Measurements from ENCODE around the gene BMPR1B. TPM values are rescaled to one million over a fixed set of nuclear protein-coding genes. Genes with fewer than 3 reads are reported as not detected.
"Not testable (repeated sequence)": the region's sequence is repeated elsewhere in the genome, so short reads cannot be mapped to it uniquely, and the experiment has no call there.

Gene BMPR1B
- total RNA-seq, 1 experiment from 2014 or later: 0.07 TPM

DNA sequence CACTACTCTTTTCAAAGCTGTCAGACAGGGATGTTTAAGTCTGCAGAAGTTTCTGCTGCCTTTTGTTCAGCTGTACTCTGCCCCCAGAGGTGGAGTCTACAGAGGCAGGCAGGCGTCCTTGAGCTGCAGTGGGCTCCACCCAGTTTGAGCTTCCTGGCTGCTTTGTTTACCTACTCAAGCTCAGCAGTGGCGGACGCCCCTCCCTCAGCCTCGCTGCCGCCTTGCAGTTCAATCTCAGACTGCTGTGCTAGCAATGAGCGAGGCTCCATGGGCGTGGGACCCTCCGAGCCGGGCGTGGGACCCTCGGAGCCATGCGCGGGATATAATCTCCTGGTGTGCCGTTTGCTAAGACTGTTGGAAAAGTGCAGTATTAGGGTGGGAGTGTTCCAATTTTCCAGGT, 381.7 kb downstream of the BMPR1B start:
- DNase-seq (ENCODE audit: low read depth): not testable (repeated sequence)

- peak; percentile 1 for DNase-seq (ENCODE audit: low read depth)
Measured at GRCh38 chr4:95141361-95141760, 383.6 kb downstream of the BMPR1B start.

GRCh38 chr4:95142932-95143331, 385.2 kb downstream of the BMPR1B start:
- no peak for DNase-seq (ENCODE audit: low read depth)

- DNase-seq (ENCODE audit: low read depth): no peak
Measured at GRCh38 chr4:95151255-95151654, 393.5 kb downstream of the BMPR1B start.

- no peak for DNase-seq (ENCODE audit: low read depth)
Measured at GRCh38 chr4:95153182-95153581, 395.4 kb downstream of the BMPR1B start.

DNA sequence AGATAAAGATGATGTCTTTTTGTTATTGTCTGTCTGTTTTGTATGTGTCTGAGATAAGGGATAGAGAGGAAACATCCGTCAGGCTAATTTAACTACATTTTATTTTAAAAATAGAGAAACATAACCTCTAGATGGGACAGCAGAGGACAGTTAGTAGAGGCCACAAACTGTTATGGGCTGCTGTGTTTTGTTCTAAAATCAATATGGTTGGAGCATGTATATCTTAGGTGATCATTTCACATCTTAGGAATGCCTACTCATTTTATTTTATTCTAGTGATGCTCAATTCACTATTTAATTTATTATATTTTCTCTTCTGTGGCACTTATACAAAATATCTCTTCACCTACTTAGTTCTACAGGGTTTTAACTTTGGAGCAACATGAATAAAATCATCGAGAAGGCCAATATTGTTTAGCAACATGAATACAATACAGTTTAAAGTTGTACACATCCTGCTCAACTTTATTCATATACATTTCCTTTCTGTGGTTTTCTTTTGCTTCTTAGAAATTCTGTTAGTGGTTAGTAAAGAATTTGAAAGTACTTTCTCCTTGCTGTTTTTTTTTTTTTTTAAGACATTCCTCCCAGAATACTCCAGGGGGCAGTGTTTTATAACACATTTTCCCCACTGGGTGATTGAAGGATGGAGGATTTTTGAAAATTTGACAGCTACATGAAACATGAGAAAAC, 398.1 kb downstream of the BMPR1B start:
- DNase-seq (ENCODE audit: low read depth): peak; percentile 21

GRCh38 chr4:95156452-95156765, 398.7 kb downstream of the BMPR1B start:
- no peak for DNase-seq (ENCODE audit: low read depth)

DNA sequence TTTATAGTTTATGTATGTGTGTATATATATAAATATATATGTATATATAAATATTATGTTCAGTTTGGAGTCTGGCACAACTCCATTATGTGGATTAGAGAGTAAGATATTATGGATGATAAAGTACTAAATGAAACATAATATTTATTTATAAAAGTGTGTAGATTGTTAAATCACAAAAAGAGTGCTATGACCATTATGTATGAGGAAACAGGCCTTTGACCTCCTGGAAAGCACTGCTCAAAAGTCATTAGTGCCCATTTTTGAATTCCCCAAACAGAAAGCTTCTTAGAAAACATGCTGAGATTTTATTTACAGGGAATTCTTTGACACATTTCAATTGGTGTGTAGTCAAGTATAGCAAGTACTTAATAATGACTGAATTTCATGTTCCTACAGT, 399.8 kb downstream of the BMPR1B start:
- no peak for DNase-seq (ENCODE audit: low read depth)

- no peak for DNase-seq (ENCODE audit: low read depth)
Measured at GRCh38 chr4:95158045-95158444, 400.3 kb downstream of the BMPR1B start.

DNA sequence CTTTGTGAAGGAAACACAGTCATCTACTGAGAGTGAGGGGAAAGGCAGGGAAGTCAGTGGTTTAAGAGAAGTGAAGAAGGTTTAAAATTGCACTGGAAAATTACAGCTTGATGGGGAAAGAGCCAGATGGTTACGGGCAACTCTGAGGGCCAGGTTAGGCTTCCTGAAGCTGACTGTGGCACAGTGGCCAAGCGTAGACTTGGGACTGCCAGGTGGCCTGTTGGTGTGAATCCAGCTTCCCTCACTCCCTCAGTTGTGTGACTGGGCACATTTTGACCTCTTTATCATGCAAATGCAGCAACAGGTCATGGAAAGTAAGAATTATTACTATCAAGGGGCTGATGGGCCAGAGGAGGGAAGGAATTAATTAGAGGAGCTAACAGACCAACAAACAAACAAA, 400.9 kb downstream of the BMPR1B start:
- no peak for DNase-seq (ENCODE audit: low read depth)

DNA sequence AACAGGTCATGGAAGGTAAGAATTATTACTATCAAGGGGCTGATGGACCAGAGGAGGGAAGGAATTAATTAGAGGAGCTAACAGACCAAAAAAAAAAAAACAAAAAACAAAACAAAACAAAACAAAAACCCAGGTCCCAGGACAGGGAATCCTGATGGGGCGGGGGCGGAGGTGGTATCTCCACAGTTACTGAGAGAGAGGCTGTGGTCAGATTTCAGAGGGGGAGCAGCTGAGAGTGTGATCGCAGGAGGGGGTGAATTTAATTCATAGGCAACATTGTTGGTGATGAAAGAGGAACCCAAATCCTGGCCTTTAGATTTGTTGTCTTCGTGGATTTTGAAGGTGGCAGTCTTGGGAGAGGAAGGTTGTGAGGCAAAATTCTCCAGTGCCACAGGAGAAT, 401.6 kb downstream of the BMPR1B start:
- DNase-seq (ENCODE audit: low read depth): no peak

- no peak for DNase-seq (ENCODE audit: low read depth)
Measured at GRCh38 chr4:95161781-95162469, 404.2 kb downstream of the BMPR1B start.

DNA sequence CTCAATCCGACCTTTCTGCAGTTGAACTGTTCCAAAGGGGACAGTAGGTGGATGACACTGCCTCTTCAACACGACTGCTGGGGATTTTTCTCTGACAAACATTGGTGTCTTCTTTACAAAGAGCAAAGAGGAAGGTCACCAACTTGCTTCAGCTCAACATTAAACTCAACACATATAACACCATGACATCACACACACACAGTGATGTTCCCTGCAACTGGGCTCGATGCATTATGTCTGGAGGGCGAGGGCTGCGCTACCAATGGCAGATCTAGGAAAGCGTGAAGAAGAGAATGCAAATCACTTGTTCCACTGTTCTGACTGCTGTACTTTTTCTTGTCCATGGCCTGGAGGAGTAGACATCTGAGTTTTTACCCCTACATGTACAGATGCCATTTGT, 405.1 kb downstream of the BMPR1B start:
- no peak for DNase-seq (ENCODE audit: low read depth)

- DNase-seq (ENCODE audit: low read depth): peak; percentile 56
Measured at GRCh38 chr4:95165926-95166524, 408.3 kb downstream of the BMPR1B start.

DNA sequence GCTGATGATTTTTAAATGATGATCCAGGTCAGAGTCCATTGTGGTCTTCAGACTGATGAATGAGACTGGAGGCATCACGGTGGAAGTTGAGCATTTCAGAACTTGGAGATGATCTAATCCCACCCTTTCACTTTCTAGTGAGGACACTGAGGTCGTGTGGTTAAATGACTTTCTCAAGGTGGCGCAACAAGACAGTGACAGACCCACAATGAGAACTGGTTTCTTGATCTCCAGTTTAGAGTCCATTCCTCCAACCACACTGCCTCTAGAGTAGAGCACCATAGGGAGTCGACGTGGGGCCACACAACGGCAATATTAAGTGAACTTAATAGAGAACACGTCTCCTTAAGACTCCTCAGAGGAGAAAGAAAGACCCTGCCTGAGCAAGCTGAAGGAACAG, 410.1 kb downstream of the BMPR1B start:
- DNase-seq (ENCODE audit: low read depth): peak; percentile 5

GRCh38 chr4:95170176-95170575, 412.4 kb downstream of the BMPR1B start:
- DNase-seq (ENCODE audit: low read depth): no peak

DNA sequence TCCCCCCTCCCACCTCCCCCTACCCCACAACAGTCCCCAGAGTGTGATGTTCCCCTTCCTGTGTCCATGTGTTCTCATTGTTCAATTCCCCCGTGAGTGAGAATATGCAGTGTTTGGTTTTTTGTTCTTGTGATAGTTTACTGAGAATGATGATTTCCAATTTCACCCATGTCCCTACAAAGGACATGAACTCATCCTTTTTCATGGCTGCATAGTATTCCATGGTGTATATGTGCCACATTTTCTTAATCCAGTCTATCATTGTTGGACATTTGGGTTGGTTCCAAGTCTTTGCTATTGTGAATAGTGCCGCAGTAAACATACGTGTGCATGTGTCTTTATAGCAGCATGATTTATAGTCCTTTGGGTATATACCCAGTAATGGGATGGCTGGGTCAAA, 413.6 kb downstream of the BMPR1B start:
- not testable (repeated sequence) for DNase-seq (ENCODE audit: low read depth)

- no peak for DNase-seq (ENCODE audit: low read depth)
Measured at GRCh38 chr4:95178938-95179337, 421.2 kb downstream of the BMPR1B start.

DNA sequence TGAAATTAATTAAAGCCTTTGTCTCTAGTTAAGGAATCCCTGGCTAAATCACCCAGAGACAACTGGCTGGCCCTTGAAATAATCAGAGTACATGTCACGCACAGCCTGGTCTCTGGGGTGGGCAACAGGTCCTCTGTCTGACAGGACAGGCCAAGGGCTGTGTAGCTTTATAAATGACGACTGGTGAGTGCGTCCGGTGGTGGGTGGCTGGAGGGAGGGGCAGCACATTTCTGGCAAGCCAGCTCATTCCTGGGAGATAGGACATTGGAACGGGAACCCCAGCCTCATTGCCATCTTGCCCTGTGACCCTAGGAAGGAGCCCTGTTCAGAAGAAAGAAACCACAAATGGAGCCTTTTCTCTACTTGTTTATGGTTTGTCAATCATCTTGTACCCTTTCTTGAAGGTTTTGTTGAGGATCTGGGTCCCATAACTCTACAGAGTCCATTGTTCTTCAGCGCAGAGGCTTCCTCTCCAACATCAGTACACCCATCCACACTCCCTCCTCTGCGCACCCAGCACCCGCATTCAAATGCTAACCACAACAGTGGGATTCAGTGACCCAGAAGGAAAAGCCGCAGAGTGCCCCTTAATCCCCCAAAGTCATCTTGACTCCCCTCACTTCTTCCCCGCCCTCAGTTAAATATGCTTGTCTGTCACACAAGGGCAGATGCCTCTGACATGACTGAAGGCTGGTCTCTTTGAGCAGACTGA, 422.9 kb downstream of the BMPR1B start:
- DNase-seq (ENCODE audit: low read depth): no peak

GRCh38 chr4:95181243-95181995, 423.7 kb downstream of the BMPR1B start:
- DNase-seq (ENCODE audit: low read depth): peak; percentile 68

DNA sequence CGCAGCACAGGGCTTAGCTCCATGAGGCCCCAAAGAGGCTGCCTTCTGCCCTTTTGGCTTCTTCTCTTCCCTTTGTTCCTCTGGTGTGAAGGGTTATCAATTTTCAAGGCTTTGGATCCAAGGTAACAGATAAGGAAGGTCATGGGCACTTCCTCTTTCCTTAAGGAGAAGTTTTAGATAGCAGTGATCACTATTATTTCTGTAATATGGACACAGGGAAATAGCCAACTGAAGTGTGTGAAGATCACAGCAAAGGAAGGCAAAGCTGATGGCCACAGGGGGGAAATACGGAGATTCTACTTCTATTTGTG, 424.2 kb downstream of the BMPR1B start:
- no peak for DNase-seq (ENCODE audit: low read depth)
